Measurements from ENCODE around the gene KLF5. TPM values are rescaled to one million over a fixed set of nuclear protein-coding genes. Genes with fewer than 3 reads are reported as not detected.
A peak's percentile ranks its signal among the peaks of the same experiment; 100 is the strongest.

KLF5 gene
- total RNA-seq, 1 donor from 2014 or later, result 76.1 TPM

DNA sequence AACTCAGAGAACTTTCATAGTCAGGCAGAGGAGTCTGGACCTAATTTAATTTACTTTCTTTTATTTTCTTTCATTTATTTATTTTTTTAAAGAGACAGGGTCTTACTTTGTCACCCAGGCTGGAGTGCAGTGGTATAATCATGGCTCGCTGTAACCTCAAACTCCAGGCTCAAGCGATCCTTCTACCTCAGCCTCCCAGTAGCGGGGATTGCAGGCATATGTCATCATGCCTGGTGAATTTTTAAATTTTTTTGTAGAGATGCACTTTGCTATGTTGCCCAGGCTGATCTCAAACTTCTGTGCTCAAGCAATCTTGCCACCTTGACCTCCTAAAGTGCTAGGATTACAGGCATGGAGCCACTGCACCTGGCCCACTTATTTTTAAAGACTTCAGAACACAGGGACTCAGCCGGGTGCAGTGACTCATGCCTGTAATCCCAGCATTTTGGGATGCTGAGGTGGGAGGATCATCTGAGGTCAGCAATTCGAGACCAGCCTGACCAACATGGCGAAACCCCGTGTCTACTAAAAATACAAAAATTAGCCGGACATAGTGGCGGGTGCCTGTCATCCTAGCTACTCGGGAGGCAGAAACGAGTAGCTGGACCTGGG lies 50.6 kb downstream of the KLF5 start:
- no peaks in the 10 kb centered on the region for H3K4me1 ChIP-seq
- TF ChIP-seq POLR2A (IDR thresholded peaks at IDR 0.05), result no peak
- TF ChIP-seq, protein P1, sequence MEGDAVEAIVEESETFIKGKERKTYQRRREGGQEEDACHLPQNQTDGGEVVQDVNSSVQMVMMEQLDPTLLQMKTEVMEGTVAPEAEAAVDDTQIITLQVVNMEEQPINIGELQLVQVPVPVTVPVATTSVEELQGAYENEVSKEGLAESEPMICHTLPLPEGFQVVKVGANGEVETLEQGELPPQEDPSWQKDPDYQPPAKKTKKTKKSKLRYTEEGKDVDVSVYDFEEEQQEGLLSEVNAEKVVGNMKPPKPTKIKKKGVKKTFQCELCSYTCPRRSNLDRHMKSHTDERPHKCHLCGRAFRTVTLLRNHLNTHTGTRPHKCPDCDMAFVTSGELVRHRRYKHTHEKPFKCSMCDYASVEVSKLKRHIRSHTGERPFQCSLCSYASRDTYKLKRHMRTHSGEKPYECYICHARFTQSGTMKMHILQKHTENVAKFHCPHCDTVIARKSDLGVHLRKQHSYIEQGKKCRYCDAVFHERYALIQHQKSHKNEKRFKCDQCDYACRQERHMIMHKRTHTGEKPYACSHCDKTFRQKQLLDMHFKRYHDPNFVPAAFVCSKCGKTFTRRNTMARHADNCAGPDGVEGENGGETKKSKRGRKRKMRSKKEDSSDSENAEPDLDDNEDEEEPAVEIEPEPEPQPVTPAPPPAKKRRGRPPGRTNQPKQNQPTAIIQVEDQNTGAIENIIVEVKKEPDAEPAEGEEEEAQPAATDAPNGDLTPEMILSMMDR (IDR thresholded peaks at IDR 0.05), result no peak
- TF ChIP-seq POLR2AphosphoS5 (IDR thresholded peaks at IDR 0.05; ENCODE audit: insufficient read depth in 1 of 2, low read depth in 1 of 2), result no peak
- no peak overlapping the region for H3K27ac ChIP-seq
- no peaks in the 10 kb centered on the region for H3K9me3 ChIP-seq
- H3K36me3 ChIP-seq, result no peaks in the 10 kb centered on the region
- intact Hi-C loops (cut with DNase I), result no loop called here
- no peak overlapping the region for H3K4me3 ChIP-seq
- no peak for DNase-seq (ENCODE audit: extremely low spot score in 2 of 2)
- H3K27me3 ChIP-seq, result no peaks in the 10 kb centered on the region

DNA sequence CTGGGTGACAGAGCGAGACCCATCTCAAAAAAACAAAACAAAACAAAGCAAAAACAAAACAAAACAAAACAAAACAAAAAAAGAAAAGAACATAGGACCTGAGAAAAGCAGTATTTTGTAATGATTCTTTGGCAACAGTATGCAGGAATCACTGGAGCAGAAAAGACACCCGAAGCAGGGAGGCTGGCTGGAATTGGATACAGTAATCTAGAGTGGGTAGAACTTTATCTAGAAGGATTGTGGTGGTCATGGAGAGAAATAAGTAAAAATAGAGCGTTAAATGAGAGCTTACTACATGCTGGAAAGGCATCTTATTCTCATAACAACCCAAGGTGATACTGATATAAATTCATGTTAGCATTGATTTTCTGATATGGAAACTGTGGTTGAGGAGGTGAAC lies 51.2 kb downstream of the KLF5 start:
- no peaks in the 10 kb centered on the region for H3K4me1 ChIP-seq
- DNase-seq (ENCODE audit: extremely low spot score in 2 of 2), result no peak
- intact Hi-C loops (cut with DNase I), result no loop called here
- TF ChIP-seq POLR2A (IDR thresholded peaks at IDR 0.05), result no peak
- TF ChIP-seq POLR2AphosphoS5 (IDR thresholded peaks at IDR 0.05; ENCODE audit: insufficient read depth in 1 of 2, low read depth in 1 of 2), result no peak
- TF ChIP-seq, protein P1 (IDR thresholded peaks at IDR 0.05), result no peak
- H3K4me3 ChIP-seq, result no peak overlapping the region
- no peaks in the 10 kb centered on the region for H3K9me3 ChIP-seq
- H3K27me3 ChIP-seq, result no peaks in the 10 kb centered on the region
- H3K27ac ChIP-seq, result no peak overlapping the region
- H3K36me3 ChIP-seq, result no peaks in the 10 kb centered on the region

DNA sequence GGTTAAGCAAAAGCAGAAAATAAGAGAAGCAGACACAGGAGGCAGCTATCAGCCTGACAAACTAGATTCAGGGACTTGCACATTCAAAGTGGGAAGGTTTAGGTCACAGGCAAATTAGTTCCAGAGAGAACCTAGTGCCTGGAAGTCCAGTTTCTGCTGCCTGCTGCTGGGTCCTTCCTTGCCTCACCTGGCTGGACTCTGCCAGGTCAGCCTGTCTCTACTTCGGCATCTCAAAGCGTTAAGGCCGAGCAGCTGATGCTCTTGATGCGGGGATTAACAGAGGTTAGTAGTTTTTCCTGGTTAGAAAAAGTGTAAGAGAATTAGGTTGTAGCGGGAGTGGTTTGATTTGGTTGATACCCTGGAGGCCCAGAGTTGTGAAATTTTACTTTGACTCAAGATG lies 52.0 kb downstream of the KLF5 start:
- Histone ChIP-seq H3K9me3 (no peaks in the 10 kb centered on the region), H3K36me3 (no peaks in the 10 kb centered on the region), H3K27ac (no peak overlapping the region), H3K27me3 (no peaks in the 10 kb centered on the region), H3K4me3 (no peak overlapping the region), H3K4me1 (no peaks in the 10 kb centered on the region)
- no peak for DNase-seq (ENCODE audit: extremely low spot score in 2 of 2)
- TF ChIP-seq, protein P1 (IDR thresholded peaks at IDR 0.05), result no peak
- TF ChIP-seq POLR2AphosphoS5 (IDR thresholded peaks at IDR 0.05; ENCODE audit: insufficient read depth in 1 of 2, low read depth in 1 of 2) (no peak), POLR2A (IDR thresholded peaks at IDR 0.05) (no peak)
- intact Hi-C loops (cut with DNase I), result no loop called here

DNA sequence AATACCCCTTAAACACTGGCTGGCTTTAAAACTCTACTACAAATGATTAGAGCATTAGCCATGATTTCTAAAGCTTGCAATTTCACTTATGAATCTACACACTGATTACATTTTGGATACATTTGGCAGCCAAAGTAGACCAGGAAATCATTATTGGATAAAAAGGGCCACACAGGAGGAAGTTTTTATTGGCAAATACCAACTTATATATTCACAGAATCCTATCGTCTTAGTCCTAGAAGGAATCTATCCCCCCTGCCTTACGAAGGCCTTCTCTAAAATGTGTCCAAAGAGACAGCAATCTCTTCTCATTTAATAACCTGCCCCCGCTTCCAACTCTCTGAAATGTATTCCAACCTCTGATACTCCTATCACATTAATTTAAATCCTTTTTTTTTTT lies 52.5 kb downstream of the KLF5 start:
- Histone ChIP-seq H3K4me3 (no peak overlapping the region), H3K27ac (no peak overlapping the region), H3K9me3 (no peaks in the 10 kb centered on the region), H3K27me3 (no peaks in the 10 kb centered on the region), H3K36me3 (no peaks in the 10 kb centered on the region), H3K4me1 (no peaks in the 10 kb centered on the region)
- intact Hi-C loops (cut with DNase I), result no loop called here
- no peak for DNase-seq (ENCODE audit: extremely low spot score in 2 of 2)
- TF ChIP-seq POLR2A (IDR thresholded peaks at IDR 0.05), result no peak
- TF ChIP-seq, protein P1 (IDR thresholded peaks at IDR 0.05), result no peak
- no peak for TF ChIP-seq POLR2AphosphoS5 (IDR thresholded peaks at IDR 0.05; ENCODE audit: insufficient read depth in 1 of 2, low read depth in 1 of 2)

DNA sequence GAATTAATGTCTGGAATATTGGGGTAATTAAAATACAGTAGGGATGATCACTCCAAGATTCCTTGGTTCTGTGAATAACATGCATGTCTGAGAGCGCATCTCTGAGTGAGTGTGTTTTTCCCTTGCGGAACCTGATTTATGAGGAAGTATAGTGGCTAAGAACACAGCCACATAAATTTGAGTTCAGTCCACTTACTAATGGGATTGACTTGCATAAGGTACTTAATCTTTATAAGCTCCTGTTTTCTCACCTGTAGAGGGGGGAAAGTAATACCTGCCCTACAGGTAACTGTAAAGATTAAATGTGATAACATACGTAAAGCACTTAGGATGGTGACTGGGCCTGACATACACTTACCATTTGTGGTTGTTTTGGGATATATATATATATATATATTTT lies 60.8 kb downstream of the KLF5 start:
- intact Hi-C loops (cut with DNase I), result no loop called here
- DNase-seq (ENCODE audit: extremely low spot score in 2 of 2), result no peak
- no peaks in the 10 kb centered on the region for H3K27me3 ChIP-seq
- no peaks in the 10 kb centered on the region for H3K9me3 ChIP-seq
- H3K4me3 ChIP-seq, result no peak overlapping the region
- H3K4me1 ChIP-seq, result no peaks in the 10 kb centered on the region
- H3K27ac ChIP-seq, result no peak overlapping the region
- no peaks in the 10 kb centered on the region for H3K36me3 ChIP-seq
- TF ChIP-seq POLR2AphosphoS5 (IDR thresholded peaks at IDR 0.05; ENCODE audit: insufficient read depth in 1 of 2, low read depth in 1 of 2) (peak in 1 of 2 donors; percentile 19), POLR2A (IDR thresholded peaks at IDR 0.05) (no peak)
- TF ChIP-seq, protein P1 (IDR thresholded peaks at IDR 0.05), result no peak
